HG03354 (cell line): ENCODE data around the gene SESN3.
A peak's percentile ranks its signal among the peaks of the same experiment; 100 is the strongest.

Source experiments
- ATAC-seq: cut with Tn5 transposase; IDR thresholded peaks from one replicate; pipeline ENCODE4 v1.9.1; 2021; ENCODE audit warnings: mild to moderate bottlenecking; ENCODE audit not compliant: unreplicated experiment, poor library complexity, severe bottlenecking

The SESN3 gene

DNA sequence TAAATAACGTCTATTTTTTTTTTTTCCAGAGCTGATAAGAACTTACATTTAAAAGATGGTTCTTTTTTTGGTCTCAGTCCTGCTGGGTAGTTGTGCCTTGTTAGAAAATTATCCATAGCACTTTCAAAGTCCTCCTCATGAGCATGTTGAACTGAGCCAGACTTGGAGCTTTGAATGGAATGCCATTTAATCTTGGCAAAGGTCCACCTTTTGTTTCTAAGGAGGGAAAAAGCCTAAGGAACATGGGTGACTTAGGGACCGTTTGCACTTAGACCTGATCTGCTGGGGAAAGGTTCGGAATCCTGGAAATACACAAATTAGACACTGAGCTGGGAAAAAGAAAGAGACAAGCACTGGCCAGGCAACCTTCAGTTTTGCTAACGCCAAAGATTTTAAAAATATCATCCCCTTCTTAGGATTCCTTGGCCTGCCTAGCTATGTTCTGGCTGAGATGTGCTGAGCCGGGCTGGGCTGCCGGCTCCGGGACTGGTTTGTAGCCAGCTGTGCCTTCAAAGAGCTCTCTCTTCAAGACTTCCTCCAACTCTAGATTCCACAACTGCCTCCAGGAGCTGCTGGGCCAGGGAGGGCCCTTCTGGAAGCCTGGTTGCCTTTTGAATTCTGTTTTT, 74.0 kb downstream of the SESN3 start:
- no peak for ATAC-seq

DNA sequence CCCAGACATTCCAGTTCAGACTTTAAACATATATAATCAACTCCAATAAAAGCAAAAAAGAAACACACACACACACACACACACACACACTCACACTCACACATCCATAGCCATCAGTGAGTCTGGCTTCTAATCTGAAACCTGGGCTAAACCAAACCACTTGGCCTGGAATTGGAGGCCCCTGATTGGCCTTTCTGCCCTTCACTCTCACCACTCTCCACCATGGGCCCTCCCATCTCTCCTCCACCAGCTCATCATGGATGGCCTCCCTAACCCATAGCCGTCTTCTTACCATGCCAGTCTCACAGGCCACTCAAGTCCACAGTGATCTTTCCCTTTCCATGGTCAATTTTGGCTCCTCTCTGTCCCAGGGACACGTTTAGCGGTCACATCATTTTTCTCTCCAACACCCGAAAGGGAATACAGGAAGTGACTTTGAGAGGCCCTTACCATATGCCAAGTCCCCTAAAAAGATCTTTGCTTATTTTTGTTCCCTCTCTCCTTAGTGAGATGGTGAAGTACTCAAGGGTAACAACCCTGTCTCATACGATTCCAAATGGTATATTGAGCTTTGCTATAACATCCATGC, 74.8 kb downstream of the SESN3 start:
- ATAC-seq: no peak

DNA sequence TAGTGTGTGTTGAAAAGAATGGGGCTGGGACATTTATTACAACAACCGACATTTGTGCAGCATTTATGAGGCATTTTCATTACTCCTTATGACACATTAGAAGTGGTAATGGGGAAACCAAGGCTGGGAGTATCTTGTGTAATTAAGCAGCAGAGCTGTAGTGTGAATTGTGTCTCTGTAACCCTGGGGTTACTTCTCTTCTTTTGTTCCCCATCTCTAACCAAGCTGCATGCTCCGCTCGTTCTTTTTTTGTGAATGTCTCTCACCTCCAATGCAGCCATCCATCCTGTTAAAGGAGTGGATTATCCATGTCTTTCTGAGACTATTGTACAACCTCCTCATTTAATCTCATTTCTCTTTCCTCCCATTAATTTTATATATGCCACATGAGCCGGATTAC, 75.6 kb downstream of the SESN3 start:
- no peak for ATAC-seq

DNA sequence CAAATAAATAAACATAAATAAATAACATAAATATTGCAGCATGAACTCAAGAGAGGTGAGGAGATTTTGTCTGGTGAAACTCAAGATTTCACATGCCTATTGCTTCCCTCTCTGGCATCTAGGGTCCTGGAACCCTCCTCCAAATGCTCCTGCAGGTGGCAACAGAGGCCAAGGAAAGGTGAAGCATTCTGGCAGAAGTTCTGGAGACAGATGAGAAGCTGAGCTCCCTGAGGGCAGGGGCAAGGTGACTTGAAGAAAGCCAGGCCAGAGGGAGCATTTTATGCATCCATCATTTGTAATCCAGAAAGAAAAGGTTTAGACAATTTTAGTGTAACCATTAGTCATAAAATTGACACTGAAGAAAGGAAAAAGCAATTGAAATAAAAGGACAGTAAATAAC, 76.5 kb downstream of the SESN3 start:
- no peak for ATAC-seq

DNA sequence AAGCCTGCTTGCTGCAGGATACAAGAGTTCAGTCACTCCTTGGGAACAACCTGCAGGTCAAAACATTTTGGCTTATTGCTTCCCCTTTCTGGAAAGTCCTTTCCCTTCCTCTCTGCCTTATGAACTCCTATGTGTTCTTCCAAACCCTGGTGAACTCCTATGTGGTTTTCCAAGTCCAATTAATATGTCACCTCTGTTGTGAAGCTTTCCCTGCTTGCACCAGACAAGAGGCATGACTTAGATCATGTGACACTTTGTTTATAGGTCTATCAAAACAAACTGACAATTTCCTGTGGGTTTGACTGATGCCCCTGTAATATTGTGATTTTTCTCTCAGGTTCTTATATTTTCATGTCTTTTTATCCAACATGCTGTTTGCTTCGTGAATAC, 77.2 kb downstream of the SESN3 start:
- no peak for ATAC-seq

DNA sequence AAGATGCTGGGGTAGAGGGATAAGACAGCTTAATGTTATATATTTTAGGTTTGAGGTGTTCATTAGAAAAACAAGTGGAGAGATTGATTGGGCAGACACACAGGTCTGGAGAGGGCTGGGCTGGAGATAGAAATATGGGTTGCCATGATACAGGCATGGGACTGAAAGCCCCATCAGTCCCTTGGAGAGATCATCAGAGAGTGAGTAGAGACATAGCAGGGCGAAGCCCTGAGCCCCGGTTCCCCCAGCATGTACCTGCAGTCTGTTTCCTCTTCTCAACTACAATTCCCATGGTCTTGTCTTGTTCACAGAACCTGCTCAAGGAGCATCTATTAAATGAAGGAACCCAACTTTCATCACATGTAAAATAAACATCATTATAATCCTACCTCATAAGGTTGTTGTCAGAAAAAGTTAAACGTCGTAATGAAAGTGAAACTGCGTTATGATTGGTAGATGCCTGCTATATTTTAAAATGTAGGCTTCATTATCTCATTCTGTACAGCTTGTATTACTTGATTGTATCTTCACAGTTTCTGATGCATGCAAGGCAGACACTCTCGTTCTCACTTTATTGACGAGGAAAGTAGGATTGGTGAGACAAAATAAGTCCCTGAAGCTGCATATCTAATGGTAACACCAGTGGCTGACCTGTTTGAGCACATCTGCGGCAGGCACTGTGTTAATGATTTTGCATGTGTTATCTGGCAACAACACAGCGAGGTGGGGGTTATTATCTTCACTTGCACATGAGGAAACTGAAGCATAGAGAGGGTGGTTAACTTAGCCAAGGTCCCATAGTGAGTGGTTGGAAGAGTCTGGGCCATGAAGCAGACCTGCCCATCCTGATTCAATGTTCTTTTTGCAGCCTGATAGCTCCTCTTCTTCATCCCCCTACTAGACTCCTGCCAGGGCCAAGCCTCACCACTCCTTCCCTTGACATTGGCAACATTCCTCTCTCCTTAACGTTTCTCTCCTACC, 77.8 kb downstream of the SESN3 start:
- peak; percentile 26 for ATAC-seq

DNA sequence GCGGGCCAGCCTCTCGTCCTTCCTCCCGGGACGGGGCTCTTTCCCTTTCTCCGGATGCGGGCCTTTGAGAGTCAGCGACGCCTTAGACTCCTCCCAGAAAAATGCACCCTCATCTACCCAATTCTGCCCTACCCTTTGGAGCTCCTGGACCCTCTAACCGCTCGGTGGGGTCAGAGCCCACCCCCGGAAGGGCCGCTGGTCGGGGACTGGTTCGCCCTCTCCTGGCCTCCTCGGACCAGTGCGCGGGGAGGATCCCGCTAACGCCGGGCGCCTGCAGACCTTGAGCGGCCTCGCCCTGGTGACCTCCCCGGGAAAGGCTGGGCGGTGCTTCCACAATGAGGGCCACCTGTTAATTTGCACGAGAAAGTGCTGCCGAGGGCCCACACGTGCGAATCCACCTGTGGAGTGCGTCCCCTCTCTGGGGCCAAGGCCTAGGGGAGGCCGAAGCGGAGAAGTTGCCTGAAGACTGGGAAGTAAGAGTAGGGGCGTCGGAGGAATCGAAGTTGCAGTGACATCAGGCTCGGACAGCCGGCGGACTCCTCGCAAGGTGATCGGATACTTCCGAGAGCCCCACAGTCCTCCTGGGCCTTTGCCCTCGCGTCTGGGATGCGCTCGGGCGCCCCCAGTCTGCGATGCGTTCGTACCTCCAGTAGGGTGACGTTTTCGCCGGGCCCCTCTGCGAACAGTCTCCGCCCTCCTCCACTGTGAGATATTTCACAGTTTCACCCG, 79.9 kb downstream of the SESN3 start:
- peak; percentile 87 for ATAC-seq

DNA sequence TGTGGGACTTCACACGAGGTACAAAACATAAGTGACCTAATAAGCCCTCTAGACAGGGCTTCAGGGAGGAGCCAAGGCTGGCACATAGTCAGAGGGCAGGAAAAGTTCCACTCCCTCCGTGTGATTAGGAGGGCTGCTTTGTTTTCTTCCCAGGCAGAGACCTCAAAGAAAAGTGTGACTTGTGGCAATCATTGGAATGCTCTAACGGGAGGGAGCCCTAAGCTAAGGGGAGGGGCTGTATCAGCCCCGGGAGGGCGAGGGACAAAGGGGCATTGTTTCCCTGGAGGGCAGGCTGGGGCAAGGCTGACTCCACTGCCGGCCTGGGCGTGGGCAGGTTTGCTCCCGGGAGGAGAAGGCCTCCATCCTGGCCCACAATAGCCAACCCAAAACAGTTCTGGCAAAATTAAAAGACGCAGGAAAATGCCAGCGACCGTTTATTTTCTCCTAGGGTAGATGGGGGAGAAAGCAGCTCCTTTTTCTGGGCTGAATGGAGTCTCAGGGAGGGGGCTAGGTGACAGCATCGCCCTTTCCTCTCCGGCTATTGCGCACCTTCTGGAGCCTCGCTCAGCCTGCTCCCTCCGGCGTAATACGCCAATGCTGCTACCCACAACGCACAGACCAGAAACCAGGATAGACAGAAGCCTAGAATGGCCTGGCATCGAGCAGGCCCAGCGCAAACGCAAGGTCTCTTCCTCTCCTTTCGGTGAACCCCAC, 81.2 kb downstream of the SESN3 start:
- no peak for ATAC-seq

DNA sequence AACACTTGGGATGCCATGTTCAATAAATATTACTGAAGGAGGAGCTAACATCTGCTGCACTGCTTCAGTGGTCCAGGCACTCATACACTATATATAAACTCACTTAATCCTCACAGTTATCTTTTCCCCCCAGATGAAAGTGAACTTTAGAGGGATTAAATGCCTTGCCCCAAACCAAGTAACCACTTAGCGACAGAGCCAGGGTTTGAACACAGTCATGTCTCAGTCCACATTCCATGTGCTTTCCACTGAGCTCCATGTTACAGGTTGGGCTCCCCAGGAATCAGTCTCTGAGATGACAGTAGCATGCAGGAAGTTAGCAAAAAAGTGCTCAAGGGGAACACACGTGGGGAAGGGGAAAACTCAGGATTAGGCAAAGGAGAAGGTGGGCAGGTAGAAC, 82.1 kb downstream of the SESN3 start:
- no peak for ATAC-seq

DNA sequence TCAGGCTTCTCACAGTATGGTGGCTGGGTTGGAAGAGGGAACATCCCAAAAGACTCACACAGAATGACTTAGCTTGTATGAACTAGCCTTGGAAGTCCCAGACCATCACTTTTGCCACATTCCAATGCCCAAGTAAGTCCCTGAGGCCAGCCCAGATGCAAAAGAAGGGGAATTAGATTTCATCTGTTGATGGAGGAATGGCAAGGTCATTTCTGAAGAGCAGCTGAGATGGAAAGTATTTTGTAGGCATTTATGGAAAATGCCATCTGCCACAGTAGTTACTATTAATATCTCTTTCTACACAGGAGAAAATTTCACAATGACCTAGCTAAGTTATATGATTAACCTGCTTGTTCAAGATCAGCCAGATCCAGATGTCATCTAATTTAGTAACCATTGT, 82.6 kb downstream of the SESN3 start:
- no peak for ATAC-seq

DNA sequence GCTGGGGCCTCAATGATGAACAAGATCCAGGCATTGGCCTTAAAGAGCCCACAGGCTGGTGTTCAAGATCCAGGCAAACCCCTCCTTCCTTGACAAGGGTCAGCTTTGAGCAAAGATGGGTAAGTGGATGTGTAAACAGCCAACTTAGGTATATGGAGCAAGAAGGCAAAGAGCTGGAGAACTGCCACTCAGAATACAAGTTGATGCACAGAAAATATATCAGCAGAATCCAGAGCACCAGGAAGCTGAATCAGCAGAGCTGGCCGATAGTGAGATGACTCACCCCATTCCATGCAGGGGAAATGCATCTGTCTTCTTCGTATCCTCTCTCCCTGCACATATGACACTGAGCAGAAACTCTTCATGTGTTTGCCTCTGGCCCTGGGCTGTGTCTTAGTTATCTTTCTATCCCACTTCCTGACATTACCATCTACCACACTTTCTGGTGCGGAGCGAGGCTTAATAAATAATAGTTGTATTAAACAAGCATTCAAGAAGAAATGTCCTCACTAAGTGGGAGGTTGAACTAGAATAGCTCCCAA, 83.6 kb downstream of the SESN3 start:
- ATAC-seq: no peak

DNA sequence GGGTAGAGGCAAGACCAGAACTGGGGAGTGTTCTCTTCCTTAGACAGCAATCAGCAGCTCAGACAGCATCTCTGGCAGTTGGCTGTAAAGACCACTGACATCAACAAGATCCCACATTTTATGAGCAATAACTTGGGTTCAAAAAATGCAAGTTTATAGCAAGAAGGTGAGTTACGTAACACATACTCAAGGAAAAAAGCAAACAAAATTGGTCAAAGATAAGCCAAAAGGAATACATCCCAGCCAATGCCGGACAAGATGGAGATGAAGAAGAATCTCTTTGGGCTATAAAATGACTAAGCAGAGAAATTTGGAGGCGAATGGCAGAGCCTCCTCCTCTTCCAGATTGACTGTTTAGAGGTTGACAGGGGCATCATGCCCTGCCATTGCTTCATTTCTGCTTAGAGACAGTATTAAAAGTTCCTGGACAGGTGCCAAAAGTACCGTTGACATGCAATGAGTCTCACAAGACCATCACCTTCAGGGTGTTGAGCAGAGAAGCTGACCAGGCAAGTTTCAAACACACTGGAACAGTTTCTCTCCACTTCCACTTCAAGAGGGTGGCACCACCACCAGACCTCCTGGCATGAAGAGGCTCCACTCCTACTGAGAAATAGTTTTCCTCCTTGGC, 85.5 kb downstream of the SESN3 start:
- no peak for ATAC-seq

DNA sequence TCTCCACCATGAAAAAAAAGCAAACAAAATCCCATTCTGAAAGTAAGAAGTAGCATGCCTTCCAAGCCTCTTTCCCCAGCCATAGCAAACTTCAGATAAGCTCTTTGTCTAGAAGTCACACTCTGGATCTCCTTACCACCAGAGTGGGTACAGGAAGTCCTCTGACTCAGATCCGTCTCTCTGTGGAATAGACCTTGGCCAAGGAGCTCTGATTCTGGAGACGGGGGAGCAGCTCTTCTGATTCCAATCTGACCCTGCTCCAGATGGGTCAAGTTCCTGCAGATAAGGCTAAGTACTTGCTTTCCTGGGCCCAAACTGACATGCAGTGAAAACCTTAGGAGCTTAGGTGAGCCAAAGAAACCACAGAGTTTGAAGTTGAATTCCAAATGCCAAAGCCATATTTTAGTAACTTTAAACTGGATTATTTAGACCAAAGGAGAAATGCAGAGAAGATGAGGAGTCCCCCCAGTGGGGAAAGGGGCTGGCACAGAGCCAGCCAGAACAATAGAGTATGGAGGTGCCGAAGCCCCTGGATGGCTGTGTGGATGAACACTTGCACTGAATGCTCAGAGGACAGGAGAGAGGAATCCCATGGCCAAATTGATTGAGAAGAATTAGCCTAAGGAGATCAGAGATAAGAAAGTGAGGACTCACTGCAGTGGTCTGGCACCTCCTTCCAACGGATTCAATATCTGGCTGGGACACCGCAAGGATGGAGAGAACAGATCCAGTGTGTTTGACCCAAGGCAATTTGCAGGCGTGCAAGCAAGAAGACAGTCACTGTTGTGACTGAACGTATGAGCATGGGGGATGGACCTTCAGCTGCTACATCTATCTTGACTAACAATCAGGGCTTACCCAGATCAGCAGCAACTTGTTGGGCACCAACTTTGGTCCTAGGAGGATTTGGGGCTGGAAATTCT, 86.4 kb downstream of the SESN3 start:
- ATAC-seq: no peak

DNA sequence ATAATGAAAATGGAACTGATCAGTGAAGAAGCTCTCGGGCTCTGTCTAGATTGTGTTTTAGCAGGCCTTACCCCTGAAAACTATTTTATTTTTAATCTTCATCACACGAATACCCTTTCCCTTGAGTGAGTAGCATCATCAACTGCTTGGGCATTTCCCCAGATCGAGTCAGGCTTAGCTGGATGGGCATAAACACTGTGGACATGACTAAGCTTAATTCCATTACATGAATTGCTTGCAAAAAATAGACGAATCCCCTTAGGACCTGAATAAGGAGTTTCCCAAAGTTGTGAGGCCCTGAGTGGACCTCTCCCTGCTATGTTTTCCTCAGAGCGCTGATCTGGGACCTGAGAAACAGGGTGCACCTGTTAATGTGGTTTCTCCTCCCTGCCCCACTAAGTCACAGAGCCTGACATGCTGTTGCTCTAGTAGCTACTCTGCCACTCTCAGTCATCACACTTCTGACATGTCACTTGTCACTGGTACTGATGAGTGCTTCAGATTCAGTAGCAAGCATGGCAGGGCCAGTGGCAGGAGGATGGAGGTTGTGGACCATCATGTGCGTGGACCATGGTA, 87.8 kb downstream of the SESN3 start:
- no peak for ATAC-seq

DNA sequence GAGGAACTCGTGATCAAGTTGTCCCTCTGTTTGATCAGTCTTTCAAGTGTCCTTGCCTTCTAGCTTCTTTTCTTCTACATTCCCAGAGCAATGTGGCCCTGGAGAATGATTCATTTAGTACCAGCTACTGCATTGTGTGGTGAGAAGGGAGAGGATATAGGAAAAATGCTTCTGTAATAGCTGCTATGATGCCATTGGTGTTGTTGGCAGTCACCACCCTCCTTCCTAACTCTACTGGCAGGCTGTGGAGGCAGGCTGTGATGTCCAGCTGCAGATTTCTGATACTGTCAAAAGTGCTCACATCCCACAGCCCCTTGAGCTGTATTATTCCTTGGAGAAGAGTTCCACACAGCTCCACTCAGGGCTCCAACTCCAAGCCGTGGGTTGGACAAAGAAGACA, 88.6 kb downstream of the SESN3 start:
- ATAC-seq: no peak

DNA sequence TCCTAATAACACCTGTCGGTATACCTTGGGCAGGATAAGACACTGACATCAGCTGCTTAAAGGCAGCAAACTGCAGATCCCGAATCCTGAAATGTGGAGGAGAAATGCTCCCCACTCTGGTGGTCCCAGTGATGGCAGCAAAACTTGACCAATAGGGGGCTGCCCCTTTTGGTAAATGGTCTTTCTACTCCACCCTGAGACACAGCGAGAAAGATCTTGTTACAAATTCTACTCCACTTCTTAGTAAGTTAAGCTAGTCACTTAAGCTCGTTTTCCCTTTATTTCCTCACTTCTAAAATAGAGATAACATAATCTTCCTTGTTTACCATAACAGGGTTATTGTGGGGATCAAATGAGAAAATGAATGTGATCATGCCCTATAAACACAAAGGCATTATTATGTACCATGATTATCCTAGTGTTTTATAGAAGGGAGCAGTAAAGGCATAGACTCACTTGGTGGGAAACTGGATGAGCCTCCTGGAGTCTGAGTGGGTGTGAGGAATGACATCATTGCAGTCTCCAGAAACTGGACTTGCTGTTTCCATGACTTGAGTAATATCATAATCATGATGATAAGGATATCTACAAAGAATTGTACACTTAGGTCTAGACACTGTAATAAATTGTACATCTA, 90.5 kb downstream of the SESN3 start:
- ATAC-seq: no peak

DNA sequence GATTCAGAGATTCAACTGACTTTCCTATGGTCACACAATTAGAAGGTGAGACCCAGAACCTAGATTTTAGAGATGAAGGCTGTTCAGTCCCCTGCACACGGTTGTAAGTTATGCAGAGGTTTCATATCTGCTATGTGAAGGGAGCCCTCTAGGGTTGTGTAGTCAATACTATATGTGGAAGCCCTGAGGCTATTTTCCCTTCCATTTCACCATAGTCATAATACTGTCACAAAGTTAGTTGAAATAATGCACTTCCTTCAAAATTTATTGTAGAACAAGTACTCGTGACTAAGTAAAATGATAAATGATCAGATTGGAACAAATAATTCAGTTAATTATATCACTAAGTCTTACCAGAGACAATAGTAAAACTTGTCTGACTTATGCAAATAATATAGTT, 92.6 kb downstream of the SESN3 start:
- peak; percentile 87 for ATAC-seq
